ENCODE data around the gene ADAMTSL1. TPM values are rescaled to one million over a fixed set of nuclear protein-coding genes. Genes with fewer than 3 reads are reported as not detected.

The ADAMTSL1 gene
- total RNA-seq, 6 experiments from 2014 or later = 0.73 to 2.1 (median 0.89) TPM

DNA sequence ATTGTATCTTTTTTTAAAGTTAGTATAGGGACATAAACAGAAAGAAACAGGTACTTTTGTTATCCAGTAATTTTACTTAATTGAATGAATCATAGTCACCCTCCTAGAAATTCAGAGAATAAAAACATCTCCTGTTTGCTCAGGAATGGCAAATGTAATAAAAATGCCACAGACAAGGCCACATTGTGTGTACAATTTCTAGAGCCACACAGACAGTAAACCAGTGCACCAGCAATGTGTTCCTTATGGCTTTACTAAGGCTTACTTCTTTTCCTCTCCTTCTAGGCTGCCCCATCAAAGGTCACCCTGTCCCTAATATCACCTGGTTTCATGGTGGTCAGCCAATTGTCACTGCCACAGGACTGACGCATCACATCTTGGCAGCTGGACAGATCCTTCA lies 413.6 kb downstream of the ADAMTSL1 start:
- intact Hi-C loops (cut with DNase I) = no loop called here
- no peaks in the 10 kb centered on the region for H3K27me3 ChIP-seq
- H3K4me3 ChIP-seq = no peak overlapping the region
- H3K4me1 ChIP-seq = no peaks in the 10 kb centered on the region
- ATAC-seq = no peak
- no peaks in the 10 kb centered on the region for H3K36me3 ChIP-seq
- DNase-seq = no peak
- no peak for TF ChIP-seq POLR2A (IDR thresholded peaks at IDR 0.05)
- TF ChIP-seq, protein P1, sequence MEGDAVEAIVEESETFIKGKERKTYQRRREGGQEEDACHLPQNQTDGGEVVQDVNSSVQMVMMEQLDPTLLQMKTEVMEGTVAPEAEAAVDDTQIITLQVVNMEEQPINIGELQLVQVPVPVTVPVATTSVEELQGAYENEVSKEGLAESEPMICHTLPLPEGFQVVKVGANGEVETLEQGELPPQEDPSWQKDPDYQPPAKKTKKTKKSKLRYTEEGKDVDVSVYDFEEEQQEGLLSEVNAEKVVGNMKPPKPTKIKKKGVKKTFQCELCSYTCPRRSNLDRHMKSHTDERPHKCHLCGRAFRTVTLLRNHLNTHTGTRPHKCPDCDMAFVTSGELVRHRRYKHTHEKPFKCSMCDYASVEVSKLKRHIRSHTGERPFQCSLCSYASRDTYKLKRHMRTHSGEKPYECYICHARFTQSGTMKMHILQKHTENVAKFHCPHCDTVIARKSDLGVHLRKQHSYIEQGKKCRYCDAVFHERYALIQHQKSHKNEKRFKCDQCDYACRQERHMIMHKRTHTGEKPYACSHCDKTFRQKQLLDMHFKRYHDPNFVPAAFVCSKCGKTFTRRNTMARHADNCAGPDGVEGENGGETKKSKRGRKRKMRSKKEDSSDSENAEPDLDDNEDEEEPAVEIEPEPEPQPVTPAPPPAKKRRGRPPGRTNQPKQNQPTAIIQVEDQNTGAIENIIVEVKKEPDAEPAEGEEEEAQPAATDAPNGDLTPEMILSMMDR (IDR thresholded peaks at IDR 0.05) = no peak
- H3K9me3 ChIP-seq = no peaks in the 10 kb centered on the region
- H3K27ac ChIP-seq = no peak overlapping the region
- no CpG with 5 or more reads among the region's 1 CpG for WGBS (ENCODE audit: insufficient coverage, low coverage, low lambda C conversion rate, missing lambda C conversion rate)

DNA sequence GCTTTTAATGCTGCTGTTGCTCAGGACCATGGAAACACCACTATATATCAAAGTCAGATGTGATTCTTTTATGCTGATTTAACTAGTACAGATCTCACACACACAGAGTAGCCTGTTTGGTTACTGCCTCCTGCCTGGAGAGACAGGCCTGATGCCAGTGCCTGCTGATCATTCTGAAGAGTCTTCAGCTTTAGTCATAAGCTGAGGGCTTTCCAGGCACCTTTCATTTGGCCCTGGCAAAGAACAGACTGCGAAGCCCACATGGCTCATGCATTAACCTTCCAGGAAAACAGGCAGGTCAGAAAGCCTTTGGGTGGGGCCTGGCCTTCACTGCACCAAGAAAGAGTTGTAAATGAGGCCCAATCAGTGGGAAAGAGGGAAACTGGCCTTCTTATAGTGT lies 414.3 kb downstream of the ADAMTSL1 start:
- TF ChIP-seq POLR2A (IDR thresholded peaks at IDR 0.05) = no peak
- TF ChIP-seq, protein P1 (IDR thresholded peaks at IDR 0.05) = no peak
- intact Hi-C loops (cut with DNase I) = no loop called here
- ATAC-seq (no peak), DNase-seq (no peak)
- Histone ChIP-seq H3K36me3 (no peaks in the 10 kb centered on the region), H3K27ac (no peak overlapping the region), H3K4me1 (no peaks in the 10 kb centered on the region), H3K27me3 (no peaks in the 10 kb centered on the region), H3K9me3 (no peaks in the 10 kb centered on the region), H3K4me3 (no peak overlapping the region)
- WGBS (ENCODE audit: insufficient coverage, low coverage, low lambda C conversion rate, missing lambda C conversion rate) = 88% methylated on average over 1 of the region's 1 CpG

DNA sequence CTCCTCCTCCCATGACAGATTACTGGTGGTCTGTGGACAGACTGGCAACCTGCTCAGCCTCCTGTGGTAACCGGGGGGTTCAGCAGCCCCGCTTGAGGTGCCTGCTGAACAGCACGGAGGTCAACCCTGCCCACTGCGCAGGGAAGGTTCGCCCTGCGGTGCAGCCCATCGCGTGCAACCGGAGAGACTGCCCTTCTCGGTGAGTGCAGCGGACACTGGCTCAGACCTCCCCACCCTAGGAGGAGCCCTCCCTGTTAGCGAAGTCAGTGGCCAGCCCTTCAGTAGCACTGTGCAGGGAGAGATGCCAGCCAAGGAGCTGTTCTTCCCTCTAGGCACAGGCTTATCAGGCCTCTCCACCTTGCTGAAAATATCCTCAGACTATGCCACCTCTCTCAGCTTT lies 415.6 kb downstream of the ADAMTSL1 start:
- TF ChIP-seq, protein P1 (IDR thresholded peaks at IDR 0.05) = no peak
- TF ChIP-seq POLR2A (IDR thresholded peaks at IDR 0.05) = no peak
- Histone ChIP-seq H3K27ac (no peak overlapping the region), H3K36me3 (no peaks in the 10 kb centered on the region), H3K27me3 (no peaks in the 10 kb centered on the region), H3K4me3 (no peak overlapping the region), H3K4me1 (no peaks in the 10 kb centered on the region), H3K9me3 (no peaks in the 10 kb centered on the region)
- peak in 1 of 4 donors; percentile 36 for ATAC-seq
- no peak for DNase-seq
- WGBS (ENCODE audit: insufficient coverage, low coverage, low lambda C conversion rate, missing lambda C conversion rate) = 92% methylated on average over 4 of the region's 12 CpGs
- intact Hi-C loops (cut with DNase I) = no loop called here

DNA sequence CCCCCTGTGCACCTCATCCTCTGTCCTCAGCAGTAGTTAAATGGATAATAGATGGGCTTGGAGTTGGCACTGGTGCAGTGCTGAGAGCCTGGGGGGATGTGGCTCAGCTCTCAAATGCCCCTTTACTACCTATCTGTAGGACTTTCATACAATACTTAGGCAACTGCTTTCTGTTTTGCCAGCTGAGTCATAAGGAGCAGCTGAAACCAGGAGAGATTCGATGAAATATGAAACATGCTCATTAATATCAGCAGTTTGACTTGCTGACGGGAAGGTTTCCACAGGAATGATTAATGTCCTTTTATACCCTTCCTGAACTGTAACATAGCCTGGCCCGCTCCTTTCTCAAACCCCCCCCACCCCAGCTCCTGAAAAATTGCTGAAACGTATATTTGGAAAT lies 416.4 kb downstream of the ADAMTSL1 start:
- WGBS (ENCODE audit: insufficient coverage, low coverage, low lambda C conversion rate, missing lambda C conversion rate) = 52% methylated on average over 4 of the region's 4 CpGs
- H3K27me3 ChIP-seq = no peaks in the 10 kb centered on the region
- H3K9me3 ChIP-seq = no peaks in the 10 kb centered on the region
- no peaks in the 10 kb centered on the region for H3K36me3 ChIP-seq
- DNase-seq (no peak), ATAC-seq (no peak)
- H3K27ac ChIP-seq = no peak overlapping the region
- H3K4me1 ChIP-seq = no peaks in the 10 kb centered on the region
- no peak for TF ChIP-seq POLR2A (IDR thresholded peaks at IDR 0.05)
- TF ChIP-seq, protein P1 (IDR thresholded peaks at IDR 0.05) = no peak
- H3K4me3 ChIP-seq = no peak overlapping the region
- intact Hi-C loops (cut with DNase I) = no loop called here

Measured in right lobe of liver (tissue), 6 donors.